Measurements from ENCODE around the gene GFER. TPM values are rescaled to one million over a fixed set of nuclear protein-coding genes. Genes with fewer than 3 reads are reported as not detected.
A peak's percentile ranks its signal among the peaks of the same experiment; 100 is the strongest.

GFER gene
- total RNA-seq, 1 donor from 2014 or later = 30.0 TPM

- Mint-ChIP-seq H3K4me3 (ENCODE audit: unreplicated experiment) (peak within 1 kb of the TSS; percentile 92), H3K4me1 (ENCODE audit: unreplicated experiment) (peaks cover 10% of the 10 kb centered on the region), H3K27ac (ENCODE audit: unreplicated experiment) (no peak within 1 kb of the TSS), H3K9me3 (ENCODE audit: unreplicated experiment) (no peaks in the 10 kb centered on the region), H3K27me3 (ENCODE audit: unreplicated experiment) (peaks cover 17% of the 10 kb centered on the region), H3K36me3 (ENCODE audit: low read depth, unreplicated experiment) (no peaks in the 10 kb centered on the region)
- TF ChIP-seq CTCF (IDR thresholded peaks at IDR 0.05; ENCODE audit: unreplicated experiment) = no peak
- no peak for DNase-seq (ENCODE audit: low spot score)
Measured at GRCh38 chr16:2026461-2027023, 42.5 kb downstream of the GFER start, which contains the start of gene NHERF2. Gene NHERF2, plus strand, starts transcription at chr16:2026902. Its CDS starts 104 bp downstream, at chr16:2027006.

- Mint-ChIP-seq H3K27ac (ENCODE audit: unreplicated experiment) (no peak overlapping the region), H3K4me1 (ENCODE audit: unreplicated experiment) (peaks cover 14% of the 10 kb centered on the region), H3K36me3 (ENCODE audit: low read depth, unreplicated experiment) (no peaks in the 10 kb centered on the region), H3K9me3 (ENCODE audit: unreplicated experiment) (no peaks in the 10 kb centered on the region), H3K4me3 (ENCODE audit: unreplicated experiment) (peak overlapping the region; percentile 92), H3K27me3 (ENCODE audit: unreplicated experiment) (peaks cover 15% of the 10 kb centered on the region)
- no peak for DNase-seq (ENCODE audit: low spot score)
- TF ChIP-seq CTCF (IDR thresholded peaks at IDR 0.05; ENCODE audit: unreplicated experiment) = no peak
Measured at GRCh38 chr16:2027024-2028010, 43.3 kb downstream of the GFER start.

GRCh38 chr16:2028146-2028545 is 44.2 kb downstream of the GFER start:
- peaks cover 17% of the 10 kb centered on the region for H3K4me1 Mint-ChIP-seq (ENCODE audit: unreplicated experiment)
- peaks cover 15% of the 10 kb centered on the region for H3K27me3 Mint-ChIP-seq (ENCODE audit: unreplicated experiment)
- H3K9me3 Mint-ChIP-seq (ENCODE audit: unreplicated experiment) = no peaks in the 10 kb centered on the region
- no peaks in the 10 kb centered on the region for H3K36me3 Mint-ChIP-seq (ENCODE audit: low read depth, unreplicated experiment)
- no peak for TF ChIP-seq CTCF (IDR thresholded peaks at IDR 0.05; ENCODE audit: unreplicated experiment)
- H3K4me3 Mint-ChIP-seq (ENCODE audit: unreplicated experiment) = no peak overlapping the region
- no peak overlapping the region for H3K27ac Mint-ChIP-seq (ENCODE audit: unreplicated experiment)
- DNase-seq (ENCODE audit: low spot score) = no peak

GRCh38 chr16:2028620-2029220 is 44.7 kb downstream of the GFER start:
- Mint-ChIP-seq H3K27ac (ENCODE audit: unreplicated experiment) (no peak overlapping the region), H3K4me1 (ENCODE audit: unreplicated experiment) (peaks cover 17% of the 10 kb centered on the region), H3K4me3 (ENCODE audit: unreplicated experiment) (no peak overlapping the region), H3K9me3 (ENCODE audit: unreplicated experiment) (no peaks in the 10 kb centered on the region), H3K36me3 (ENCODE audit: low read depth, unreplicated experiment) (no peaks in the 10 kb centered on the region), H3K27me3 (ENCODE audit: unreplicated experiment) (peaks cover 13% of the 10 kb centered on the region)
- no peak for DNase-seq (ENCODE audit: low spot score)
- TF ChIP-seq CTCF (IDR thresholded peaks at IDR 0.05; ENCODE audit: unreplicated experiment) = no peak
